K562 (cell line): Measurements from ENCODE around the gene IPO13. TPM values are rescaled to one million over a fixed set of nuclear protein-coding genes. Genes with fewer than 3 reads are reported as not detected.

Experiments
- ATAC-seq: fragments of 200-7000 bp; cut with Tn5 transposase; 3 replicates; pipeline ENCODE4 v1.9.1; 2020; ENCODE audit warnings: moderate library complexity
- BruUV-seq: library from RNA; stranded (reverse); fragments of 400-500 nt; replicated peaks from 2 replicates; lab custom pipeline; 2021; lab: Mats Ljungman, UMichigan
- CTCF ChIA-PET: fragments of 300-600 bp; formaldehyde crosslinking; extraction: SDS; loops from one replicate; lab custom pipeline; 2021; ENCODE audit warnings: low intra/inter-chr PET ratio; lab: Yijun Ruan, JAX
- POLR2A ChIA-PET: fragments of 300-600, 350-650 bp; sonication (Branson Sonifier 250); formaldehyde crosslinking; extraction: SDS; loops from one replicate; lab custom pipeline; 2021; ENCODE audit warnings: antibody characterized with exemption, inconsistent platforms; lab: Yijun Ruan, JAX
- DNase-seq, 4 experiments: peaks; one replicate each; pipeline versions ENCODE4 v3.0.0 to v3.0.0-alpha.2; 2011 to 2018; ENCODE audit warnings: low spot score in 3 of 4, mixed read lengths in 3 of 4; ENCODE audit errors: extremely low read depth in 1 of 4
- FAIRE-seq: peaks from 2 replicates; lab custom pipeline; 2011; peaks lifted over from hg19 to GRCh38; lab: Jason Lieb, UNC
- H2AFZ ChIP-seq: 2 replicates; pipeline ENCODE4 v1.6.0; 2011; ENCODE audit warnings: low read depth, low read length, control low read depth, inconsistent platforms
- H3K27ac ChIP-seq: fragments of 200-600 bp; 3 replicates; pipeline ENCODE4 v1.8.0; 2011; ENCODE audit warnings: low read depth, mild to moderate bottlenecking, control low read depth, inconsistent platforms, low read length, moderate library complexity, mixed read lengths; ENCODE audit errors: extremely low read depth
- H3K27me3 ChIP-seq, 2 experiments: fragments of 300-600 bp in 1 of 2; 2 replicates in 1 of 2; 3 replicates in 1 of 2; pipeline versions ENCODE4 v1.6.0 to v1.8.0; 2011; ENCODE audit warnings: inconsistent platforms in 2 of 2, low read length in 2 of 2, mild to moderate bottlenecking in 1 of 2, mixed read lengths in 1 of 2, moderate library complexity in 1 of 2; ENCODE audit not compliant: control insufficient read depth in 2 of 2, insufficient read depth in 2 of 2
- H3K36me3 ChIP-seq: fragments of 300-600 bp; 3 replicates; pipeline ENCODE4 v1.8.0; 2011; ENCODE audit warnings: mild to moderate bottlenecking, low read length, inconsistent platforms; ENCODE audit not compliant: control insufficient read depth, insufficient read depth
- H3K4me1 ChIP-seq, 2 experiments: fragments of 200-600 bp in 1 of 2; replicated peaks in 1 of 2; 2 replicates in 1 of 2; 3 replicates in 1 of 2; pipeline versions ENCODE4 v1.5.1 to v1.8.0; 2011; ENCODE audit warnings: inconsistent platforms in 2 of 2, low read length in 2 of 2, mild to moderate bottlenecking in 1 of 2, mixed read lengths in 1 of 2, moderate library complexity in 1 of 2; ENCODE audit not compliant: control insufficient read depth in 2 of 2, insufficient read depth in 2 of 2
- H3K4me2 ChIP-seq: 2 replicates; pipeline ENCODE4 v1.6.1; 2011; ENCODE audit warnings: low read length, control low read depth, inconsistent platforms, mixed read lengths; ENCODE audit not compliant: insufficient read depth
- H3K4me3 ChIP-seq: fragments of 200-600 bp; sonication (generic), shearing (Covaris generic); 2 replicates; pipeline ENCODE4 v1.5.1; 2016; ENCODE audit warnings: control low read depth, inconsistent platforms
- H3K79me2 ChIP-seq: fragments of 200-600 bp; 3 replicates; pipeline ENCODE4 v1.8.0; 2011; ENCODE audit warnings: low read length, inconsistent platforms; ENCODE audit not compliant: control insufficient read depth, insufficient read depth
- H3K9ac ChIP-seq, 2 experiments: 2 replicates each; pipeline versions ENCODE4 v1.6.0 to v1.6.1; 2011; ENCODE audit warnings: low read depth in 2 of 2, low read length in 2 of 2, control low read depth in 1 of 2, inconsistent platforms in 1 of 2, mild to moderate bottlenecking in 1 of 2, mixed read lengths in 1 of 2; ENCODE audit not compliant: insufficient read depth in 1 of 2
- H3K9me1 ChIP-seq: one replicate; pipeline ENCODE4 v1.6.0; 2011; ENCODE audit warnings: inconsistent platforms, mild to moderate bottlenecking, low read length, moderate library complexity; ENCODE audit not compliant: control insufficient read depth, insufficient read depth
- H3K9me3 ChIP-seq: replicated peaks from 2 replicates; pipeline ENCODE4 v1.5.1; 2011; ENCODE audit warnings: low read depth, low read length, inconsistent platforms; ENCODE audit not compliant: control insufficient read depth, insufficient read depth
- H4K20me1 ChIP-seq: replicated peaks from 2 replicates; pipeline ENCODE4 v1.6.1; 2011; ENCODE audit warnings: low read length, inconsistent platforms, mixed read lengths; ENCODE audit not compliant: control insufficient read depth, insufficient read depth
- BRCA1 ChIP-seq, 2 experiments: fragments of 450-650 bp in 1 of 2; sonication (generic) in 1 of 2; formaldehyde crosslinking in 1 of 2; IDR thresholded peaks; 2 replicates each; pipeline versions ENCODE4 v1.5.0 to v1.6.1; 2017 to 2020; ENCODE audit warnings: mild to moderate bottlenecking in 1 of 2, missing genetic modification reagents in 1 of 2
- RBFOX2 ChIP-seq: fragments of 200-400 bp; formaldehyde crosslinking; IDR thresholded peaks from 2 replicates; pipeline ENCODE4 v1.6.1; 2017; ENCODE audit warnings: low read depth, mild to moderate bottlenecking, low read length, moderate library complexity
- SP1 ChIP-seq: sonication (generic); formaldehyde crosslinking; IDR thresholded peaks from 2 replicates; pipeline ENCODE4 v1.8.1; 2022; ENCODE audit warnings: mild to moderate bottlenecking, missing genetic modification reagents
- ZNF134 ChIP-seq: fragments of 250-450 bp; sonication (Bioruptor Pico); conservative IDR thresholded peaks from 2 replicates; pipeline ENCODE4 v1.4.0; 2020
- ZNF431 ChIP-seq: sonication (generic); formaldehyde crosslinking; IDR thresholded peaks from 2 replicates; pipeline ENCODE4 v1.8.0; 2022; ENCODE audit warnings: mild to moderate bottlenecking, missing genetic modification reagents
- WGBS: fragments of 100-300 bp; shearing (Covaris generic); methylation state at CpG from one replicate; pipeline ENCODE4 v1.1.6; 2016; ENCODE audit warnings: low coverage, mixed read lengths; ENCODE audit not compliant: insufficient coverage; ENCODE audit errors: missing lambda C conversion rate; 5-methylcytosine and 5-hydroxymethylcytosine counted together
- in situ Hi-C: fragments of 300-500 bp; cut with MboI; formaldehyde crosslinking; loops from 4 replicates; pipeline ENCODE4 v1.15.0; 2018; ENCODE audit warnings: inconsistent platforms, mixed read lengths
- intact Hi-C: fragments of 100-400 bp; cut with micrococcal nuclease; formaldehyde crosslinking; loops from 2 replicates; pipeline ENCODE4 v1.14.2; 2022
- polyA plus RNA-seq, 8 experiments: library from polyadenylated mRNA; depleted of rRNA in 4 of 8; stranded (reverse) in 5 of 8; unstranded in 3 of 8; fragments of >200 nt; fragmentation: Nextera tagmentation in 2 of 8; fragmentation: Illumina TruSeq in 1 of 8; extraction: Ambion mirVana in 2 of 8; extraction: Trizol in 1 of 8; gene quantifications; 2 replicates each; pipeline versions ENCODE4 v1.2.1 to v1.2.3, GENCODE V29; 2011 to 2014; ENCODE audit warnings: inconsistent platforms in 1 of 8, missing spikeins in 1 of 8
- total RNA-seq, 7 experiments: library from RNA; depleted of rRNA in 6 of 7; stranded (reverse); fragments of >200 nt in 6 of 7; fragmentation: Illumina TruSeq in 2 of 7; extraction: Trizol in 2 of 7; gene quantifications; 2 replicates each; pipeline versions ENCODE4 v1.2.1 to v1.2.3, GENCODE V29; 2011 to 2021; ENCODE audit warnings: low replicate concordance in 1 of 7

The IPO13 gene
- total and polyA plus RNA-seq, 9 of the 15 experiments (the other 6 are each of a cell fraction or from before 2014, with no cell fraction given): 7.0 to 30.8 (median 16.2) TPM

GRCh38 chr1:43970911-43971310 lies 24.2 kb downstream of the IPO13 start (continued):
- TF ChIP-seq SP1 (CRISPR knock-in tag) (no peak), ZNF134 (no peak)
- TF ChIP-seq, all 486 proteins: peak for 0

DNA sequence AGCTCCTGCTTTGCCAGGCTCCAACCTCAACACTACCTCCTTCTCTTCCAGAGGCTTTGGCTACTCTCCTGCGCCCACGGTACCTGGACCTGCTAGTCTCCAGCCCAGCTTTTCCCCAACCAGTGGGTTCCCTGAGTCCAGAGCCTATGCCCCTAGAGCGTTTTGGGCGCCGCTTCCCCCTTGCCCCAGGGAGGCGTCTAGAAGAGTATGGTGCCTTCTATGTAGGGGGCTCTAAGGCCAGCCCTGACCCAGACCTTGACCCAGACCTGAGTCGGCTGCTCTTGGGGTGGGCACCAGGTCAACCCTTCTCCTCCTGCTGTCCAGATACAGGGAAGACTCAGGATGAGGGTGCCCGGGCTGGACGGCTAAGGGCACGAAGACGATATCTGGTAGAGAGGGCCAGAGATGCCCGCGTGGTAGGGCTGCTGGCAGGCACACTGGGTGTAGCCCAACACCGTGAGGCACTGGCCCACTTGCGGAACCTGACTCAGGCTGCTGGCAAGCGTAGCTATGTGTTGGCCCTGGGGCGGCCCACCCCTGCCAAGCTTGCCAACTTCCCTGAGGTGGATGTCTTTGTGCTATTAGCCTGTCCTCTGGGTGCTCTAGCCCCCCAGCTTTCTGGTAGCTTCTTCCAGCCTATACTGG lies 24.7 kb downstream of the IPO13 start:
- intact Hi-C loops (no loop called here), in situ Hi-C loops (no loop called here)
- peak overlapping the region in 1 of 2 experiments; percentile 99; a peak in 2 of 4 replicates for H3K9ac ChIP-seq
- no peaks in the 10 kb centered on the region for H3K9me3 ChIP-seq
- TF ChIP-seq RBFOX2 (0 out of 2 replicates have a peak, but pooled peaks have one; percentile 27), ZNF431 (CRISPR knock-in tag) (no peak), BRCA1 (IDR thresholded peaks at IDR 0.05) (no peak), BRCA1 (CRISPR knock-in tag; IDR thresholded peaks at IDR 0.05) (0 out of 2 replicates have a peak, but pooled peaks have one; percentile 34)
- peaks cover 20 to 44% of the 10 kb centered on the region in 2 experiments for H3K4me1 ChIP-seq
- H3K9me1 ChIP-seq: peaks cover 7% of the 10 kb centered on the region
- WGBS: 97% methylated on average over 17 of the region's 17 CpGs
- H3K36me3 ChIP-seq: peaks cover 44% of the 10 kb centered on the region
- peak overlapping the region; percentile 100 for H3K4me3 ChIP-seq
- H4K20me1 ChIP-seq: peaks cover 11% of the 10 kb centered on the region; the same call in 1 of the 2 replicates
- CTCF ChIA-PET: interaction anchor here (0.5 kb wide), 1 partner anchor 127 kb away, joined by 3 read pairs; no protein-coding TSS in a partner anchor
- no TSS peak for BruUV-seq
- peaks cover 34% of the 10 kb centered on the region for H3K79me2 ChIP-seq
- H3K27ac ChIP-seq: no peak overlapping the region
- no peaks in the 10 kb centered on the region for H3K27me3 ChIP-seq
- ATAC-seq (no peak), FAIRE-seq (no peak), DNase-seq (no peak)
- peak overlapping the region; percentile 98; the same call in 1 of the 2 replicates for H3K4me2 ChIP-seq
- POLR2A ChIA-PET: interaction anchor here (0.6 to 1.4 kb wide), 7 partner anchors 9 to 560 kb away, joined by 3 to 7 read pairs (median 4); no protein-coding TSS in a partner anchor
- no peak overlapping the region for H2AFZ ChIP-seq
